ENCODE results near the gene SLAMF6. TPM values are rescaled to one million over a fixed set of nuclear protein-coding genes. Genes with fewer than 3 reads are reported as not detected.
A peak's percentile ranks its signal among the peaks of the same experiment; 100 is the strongest.
"Not testable (repeated sequence)": the region's sequence is repeated elsewhere in the genome, so short reads cannot be mapped to it uniquely, and the experiment has no call there.

The SLAMF6 gene
- polyA plus RNA-seq, 2 of the 4 experiments (the other 2 are of a cell fraction), result not detected

DNA sequence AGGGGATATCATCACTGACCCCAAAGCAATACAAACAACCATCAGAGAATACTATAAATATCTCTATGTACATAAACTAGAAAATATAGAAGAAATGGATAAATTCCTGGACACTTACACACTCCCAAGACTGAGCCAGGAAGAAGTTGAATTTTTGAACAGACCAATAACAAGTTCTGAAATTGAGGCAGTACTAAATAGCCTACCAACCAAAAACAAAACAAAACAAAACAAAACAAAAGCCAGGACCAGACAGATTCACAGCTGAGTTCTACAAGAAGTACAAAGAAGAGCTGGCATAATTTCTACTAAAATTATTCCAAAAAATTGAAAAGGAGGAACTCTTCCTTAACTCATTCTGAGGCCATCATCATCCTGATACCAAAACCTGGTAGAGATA is 37.8 kb upstream of the SLAMF6 start:
- no peak for TF ChIP-seq HDAC2 (IDR thresholded peaks at IDR 0.05)
- TF ChIP-seq ZNF302 (CRISPR knock-in tag; IDR thresholded peaks at IDR 0.05), result no peak
- TF ChIP-seq, protein P1, sequence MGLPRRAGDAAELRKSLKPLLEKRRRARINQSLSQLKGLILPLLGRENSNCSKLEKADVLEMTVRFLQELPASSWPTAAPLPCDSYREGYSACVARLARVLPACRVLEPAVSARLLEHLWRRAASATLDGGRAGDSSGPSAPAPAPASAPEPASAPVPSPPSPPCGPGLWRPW (IDR thresholded peaks at IDR 0.05), result no peak
- TF ChIP-seq, protein P2, sequence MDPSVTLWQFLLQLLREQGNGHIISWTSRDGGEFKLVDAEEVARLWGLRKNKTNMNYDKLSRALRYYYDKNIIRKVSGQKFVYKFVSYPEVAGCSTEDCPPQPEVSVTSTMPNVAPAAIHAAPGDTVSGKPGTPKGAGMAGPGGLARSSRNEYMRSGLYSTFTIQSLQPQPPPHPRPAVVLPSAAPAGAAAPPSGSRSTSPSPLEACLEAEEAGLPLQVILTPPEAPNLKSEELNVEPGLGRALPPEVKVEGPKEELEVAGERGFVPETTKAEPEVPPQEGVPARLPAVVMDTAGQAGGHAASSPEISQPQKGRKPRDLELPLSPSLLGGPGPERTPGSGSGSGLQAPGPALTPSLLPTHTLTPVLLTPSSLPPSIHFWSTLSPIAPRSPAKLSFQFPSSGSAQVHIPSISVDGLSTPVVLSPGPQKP (IDR thresholded peaks at IDR 0.05; ENCODE audit: low read depth, low read length), result no peak
- no peak for TF ChIP-seq PHF8 (IDR thresholded peaks at IDR 0.05; ENCODE audit: borderline replicate concordance, low read depth)
- no peak for TF ChIP-seq FOXS1 (CRISPR knock-in tag; IDR thresholded peaks at IDR 0.05)
- TF ChIP-seq EP300 (IDR thresholded peaks at IDR 0.05), result no peak
- TF ChIP-seq RAD21 (conservative IDR thresholded peaks at IDR 0.05 in 1 of 2, IDR thresholded peaks at IDR 0.05 in 1 of 2), result no peak
- TF ChIP-seq TP53 (CRISPR knock-in tag; IDR thresholded peaks at IDR 0.05), result no peak
- no peak for TF ChIP-seq KDM1A (IDR thresholded peaks at IDR 0.05; ENCODE audit: low read depth)
- no peak for TF ChIP-seq CEBPB (IDR thresholded peaks at IDR 0.05)
- TF ChIP-seq RCOR1 (IDR thresholded peaks at IDR 0.05; ENCODE audit: low read depth, low read length), result no peak
- no peak for TF ChIP-seq TFCP2L1 (CRISPR knock-in tag; IDR thresholded peaks at IDR 0.05)
- TF ChIP-seq HOXB5 (CRISPR knock-in tag; IDR thresholded peaks at IDR 0.05), result no peak
- TF ChIP-seq EHMT2 (IDR thresholded peaks at IDR 0.05; ENCODE audit: low read depth), result no peak
- no peak for TF ChIP-seq HEYL (CRISPR knock-in tag; IDR thresholded peaks at IDR 0.05)
- no peak for TF ChIP-seq NFE2L2 (conservative IDR thresholded peaks at IDR 0.05; ENCODE audit: low read length)
- Histone ChIP-seq H3K4me3 (no peak overlapping the region), H3K9me3 (peaks cover 4% of the 10 kb centered on the region; the same call in 1 of the 3 replicates), H3K4me1 (no peaks in the 10 kb centered on the region), H3K27ac (no peak overlapping the region), H3K4me2 (no peak overlapping the region)
- no peak for ATAC-seq
- no peak for FAIRE-seq
- ChIA-PET CTCF (interaction anchor here (1.1 kb wide), 1 partner anchor 47 kb away, joined by 3 read pairs; no protein-coding TSS in a partner anchor), POLR2A (no interaction called here)
- DNase-seq (ENCODE audit: low read depth in 1 of 2, low spot score in 1 of 2), result no peak

DNA sequence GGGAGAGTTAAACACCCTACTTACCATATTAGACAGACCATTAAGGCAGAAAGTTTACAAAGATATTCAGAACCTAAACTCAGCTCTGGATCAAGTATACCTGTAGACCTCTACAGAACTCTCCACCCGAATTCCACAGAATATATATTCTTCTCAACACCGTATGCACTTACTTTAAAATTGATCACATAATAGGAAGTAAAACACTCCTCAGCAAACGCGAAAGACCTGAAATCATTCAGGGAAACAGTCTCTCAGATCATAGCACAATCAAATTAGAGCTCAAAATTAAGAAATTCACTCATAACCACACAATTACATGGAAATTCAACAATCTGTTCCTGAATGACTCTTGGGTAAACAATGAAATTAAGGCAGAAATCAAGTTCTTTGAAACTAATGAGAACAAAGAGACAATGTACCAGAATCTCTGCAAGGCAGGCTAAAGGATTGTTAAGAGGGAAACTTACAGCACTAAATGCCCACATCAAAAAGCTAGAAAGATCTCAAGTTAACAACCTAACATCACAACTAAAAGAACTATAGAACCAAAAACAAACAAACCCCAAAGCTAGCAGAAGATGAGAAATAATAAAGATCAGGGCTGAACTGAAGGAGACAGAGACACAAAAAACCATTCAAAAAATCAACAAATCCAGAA is 37.1 kb upstream of the SLAMF6 start:
- FAIRE-seq, result peak; percentile 7
- DNase-seq (ENCODE audit: low read depth in 1 of 2, low spot score in 1 of 2), result no peak
- no peak overlapping the region for H3K4me2 ChIP-seq
- POLR2A ChIA-PET, result no interaction called here
- H3K4me3 ChIP-seq, result no peak overlapping the region
- no peak overlapping the region for H3K27ac ChIP-seq
- CTCF ChIA-PET, result interaction anchor here (1.1 kb wide), 1 partner anchor 48 kb away, joined by 3 read pairs; no protein-coding TSS in a partner anchor
- H3K4me1 ChIP-seq, result no peaks in the 10 kb centered on the region
- H3K9me3 ChIP-seq, result peaks cover 4% of the 10 kb centered on the region; the same call in 1 of the 3 replicates
- no peak for ATAC-seq
- 42% methylated on average over 4 of the region's 4 CpGs for WGBS (ENCODE audit: missing lambda C conversion rate)
- TF ChIP-seq ZSCAN20 (CRISPR knock-in tag; IDR thresholded peaks at IDR 0.05), result no peak
- TF ChIP-seq ZFP36 (IDR thresholded peaks at IDR 0.05; ENCODE audit: borderline replicate concordance, partially characterized antibody), result no peak
- no peak for TF ChIP-seq NFE2L2 (conservative IDR thresholded peaks at IDR 0.05; ENCODE audit: low read length)
- no peak for TF ChIP-seq NPAS2 (CRISPR knock-in tag; IDR thresholded peaks at IDR 0.05; ENCODE audit: borderline replicate concordance)
- TF ChIP-seq SREBF2 (IDR thresholded peaks at IDR 0.05), result no peak
- no peak for TF ChIP-seq RAD21 (conservative IDR thresholded peaks at IDR 0.05 in 1 of 2, IDR thresholded peaks at IDR 0.05 in 1 of 2)
- TF ChIP-seq HOXA7 (CRISPR knock-in tag; IDR thresholded peaks at IDR 0.05), result no peak
- TF ChIP-seq, protein P2 (IDR thresholded peaks at IDR 0.05; ENCODE audit: low read depth, low read length), result no peak
- TF ChIP-seq PHF8 (IDR thresholded peaks at IDR 0.05; ENCODE audit: borderline replicate concordance, low read depth), result no peak

DNA sequence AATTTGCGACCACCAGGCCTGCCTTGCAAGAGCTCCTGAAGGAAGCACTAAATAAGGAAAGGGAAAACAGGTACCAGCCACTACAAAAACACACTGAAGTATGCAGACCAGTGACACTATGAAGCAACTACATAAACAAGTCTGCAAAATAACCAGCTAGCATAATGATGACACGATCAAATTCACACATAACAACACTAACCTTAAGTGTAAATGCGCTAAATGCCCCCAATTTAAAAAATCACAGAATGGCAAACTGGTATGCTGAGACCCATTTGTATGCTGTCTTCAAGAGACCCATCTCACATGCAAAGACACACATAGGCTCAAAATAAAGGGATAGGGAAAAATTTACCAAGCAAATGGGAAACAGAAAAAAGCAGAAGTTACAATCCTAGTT is 36.4 kb upstream of the SLAMF6 start:
- POLR2A ChIA-PET, FAIRE-seq: not testable (repeated sequence)

More for the DNA sequence above, 36.4 kb upstream of the SLAMF6 start:
- ATAC-seq; H3K4me3 ChIP-seq; H3K27ac ChIP-seq; H3K4me1 ChIP-seq; H3K4me2 ChIP-seq; CTCF ChIA-PET; DNase-seq (ENCODE audit: low read depth in 1 of 2, low spot score in 1 of 2); H3K9me3 ChIP-seq: not testable (repeated sequence)
- 44% methylated on average over 3 of the region's 3 CpGs for WGBS (ENCODE audit: missing lambda C conversion rate)

Measured in A549 (cell line).